HG03432 (cell line): ENCODE data around the gene AGAP1.

Source experiments
- ATAC-seq: cut with Tn5 transposase; IDR thresholded peaks from one replicate; pipeline ENCODE4 v1.9.1; 2021; ENCODE audit warnings: mild to moderate bottlenecking, moderate library complexity; ENCODE audit not compliant: unreplicated experiment

The AGAP1 gene

DNA sequence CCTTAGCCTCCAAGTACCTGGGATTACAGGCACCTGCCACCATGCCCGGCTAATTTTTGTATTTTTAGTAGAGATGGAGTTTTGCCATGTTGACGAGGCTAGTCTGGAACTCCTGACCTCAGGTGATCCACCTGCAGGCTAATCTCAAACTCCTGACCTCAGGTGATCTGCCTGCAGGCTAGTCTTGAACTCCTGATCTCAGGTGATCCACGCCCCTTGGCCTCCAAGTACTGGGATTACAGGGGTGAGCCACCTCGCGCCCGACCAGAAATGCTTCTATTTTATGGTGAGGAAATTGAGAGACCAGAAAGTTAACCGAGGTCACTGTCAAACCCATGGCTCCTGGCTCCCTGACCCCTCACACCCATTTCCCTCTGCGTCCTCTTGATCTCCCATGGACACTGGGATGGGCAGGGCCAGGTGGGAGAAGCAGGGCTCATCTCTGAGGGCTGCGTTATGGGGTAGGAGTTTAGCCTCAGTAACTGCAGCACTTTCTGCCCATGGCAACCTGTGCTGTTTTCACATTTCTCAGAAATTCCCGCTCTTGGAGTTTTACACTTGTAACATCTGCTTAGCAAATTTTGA, 210.0 kb downstream of the AGAP1 start:
- no peak for ATAC-seq

DNA sequence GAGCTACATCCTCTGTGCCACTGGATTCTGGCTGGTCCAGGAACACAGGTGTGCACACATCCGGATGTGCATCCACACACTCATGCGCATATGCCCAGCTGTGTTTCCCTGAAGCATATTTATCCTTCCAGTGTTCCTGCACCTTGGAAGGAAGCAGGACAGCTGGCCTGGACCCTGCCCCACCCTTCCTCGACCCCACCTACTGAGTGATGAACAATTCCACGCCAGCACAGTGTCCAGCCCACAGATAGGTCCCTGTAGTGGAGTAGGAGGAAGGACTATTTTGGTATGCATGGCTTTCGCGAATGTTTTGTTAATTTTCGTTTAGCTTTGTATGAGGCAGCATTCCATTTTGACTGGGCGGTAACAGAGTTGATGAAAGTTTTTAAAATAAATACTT, 211.5 kb downstream of the AGAP1 start:
- no peak for ATAC-seq

DNA sequence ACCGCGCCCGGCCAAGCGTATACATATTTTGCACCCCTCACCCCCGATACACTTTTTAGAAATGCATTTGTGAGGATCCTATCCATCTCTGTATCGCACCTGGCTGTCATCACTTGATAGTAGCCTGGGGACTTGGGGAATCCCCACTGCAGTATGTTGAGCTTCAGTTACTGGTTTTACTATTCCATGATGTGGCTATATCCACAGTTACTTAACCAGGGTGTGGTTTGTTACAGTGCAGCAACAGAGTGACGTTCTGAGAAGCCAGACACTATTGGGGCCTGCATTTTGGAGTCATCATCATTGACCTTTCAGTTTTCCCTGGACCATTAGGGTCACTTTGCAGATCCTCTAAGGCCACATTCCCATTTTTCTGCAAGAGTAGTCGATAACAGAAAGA, 212.7 kb downstream of the AGAP1 start:
- ATAC-seq: no peak

DNA sequence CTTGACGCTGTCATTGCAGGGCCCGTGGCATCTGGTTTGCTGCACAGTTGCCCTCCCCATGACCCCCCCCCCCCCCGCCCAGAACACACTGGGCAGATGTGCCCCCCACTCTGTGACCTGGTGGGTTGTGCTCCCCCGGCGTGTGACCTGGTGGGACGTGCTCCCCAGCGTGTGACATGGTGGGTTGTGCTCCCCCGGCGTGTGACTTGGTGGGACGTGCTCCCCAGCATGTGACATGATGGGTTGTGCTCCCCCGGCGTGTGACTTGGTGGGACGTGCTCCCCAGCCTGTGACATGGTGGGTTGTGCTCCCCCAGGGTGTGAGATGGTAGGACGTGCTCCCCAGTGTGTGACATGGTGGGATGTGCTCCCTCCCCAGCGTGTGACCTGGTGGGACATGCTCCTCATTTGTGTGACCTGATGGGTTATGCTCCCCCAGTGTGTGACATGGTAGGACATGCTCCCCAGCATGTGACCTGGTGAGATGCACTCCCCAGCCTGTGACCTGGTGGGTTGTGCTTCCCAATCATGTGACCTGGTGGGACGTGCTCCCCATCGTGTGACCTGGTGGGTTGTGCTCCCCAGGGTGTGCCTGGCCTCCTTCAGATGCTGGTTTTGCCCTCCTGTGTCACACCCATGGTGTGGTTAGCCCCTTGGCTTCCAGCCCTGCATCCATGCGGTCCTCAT, 213.7 kb downstream of the AGAP1 start:
- no peak for ATAC-seq

DNA sequence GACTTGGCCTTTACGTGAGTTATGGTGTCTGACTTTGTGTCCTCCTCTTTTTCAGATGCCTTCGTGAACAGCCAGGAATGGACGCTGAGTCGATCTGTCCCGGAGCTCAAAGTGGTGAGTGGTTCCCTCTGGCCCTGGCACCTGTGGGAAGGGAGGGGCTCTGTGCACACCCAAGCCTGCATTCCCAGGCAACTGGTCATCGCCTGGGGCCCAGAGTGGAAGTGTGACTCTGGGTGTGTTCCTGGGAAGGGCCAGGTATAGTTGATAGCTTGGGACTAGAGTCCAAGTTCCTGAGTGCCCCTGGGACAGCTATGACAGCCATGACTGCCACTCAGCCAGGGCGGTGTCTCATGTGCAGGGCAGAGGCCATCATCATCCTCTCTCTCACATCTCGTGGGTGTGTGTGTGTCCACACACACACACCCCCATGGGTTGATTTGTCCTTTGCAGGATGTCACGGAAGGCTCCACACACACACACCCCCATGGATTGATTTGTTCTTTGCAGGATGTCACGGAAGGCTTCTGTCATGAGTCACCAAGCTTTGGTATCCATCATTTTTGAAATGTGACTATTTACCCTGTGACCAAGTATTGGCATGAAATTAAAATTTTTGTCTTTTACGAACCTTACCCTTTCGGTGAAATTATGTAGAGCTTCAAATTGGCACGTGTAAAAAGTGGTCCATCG, 215.4 kb downstream of the AGAP1 start:
- ATAC-seq: no peak

DNA sequence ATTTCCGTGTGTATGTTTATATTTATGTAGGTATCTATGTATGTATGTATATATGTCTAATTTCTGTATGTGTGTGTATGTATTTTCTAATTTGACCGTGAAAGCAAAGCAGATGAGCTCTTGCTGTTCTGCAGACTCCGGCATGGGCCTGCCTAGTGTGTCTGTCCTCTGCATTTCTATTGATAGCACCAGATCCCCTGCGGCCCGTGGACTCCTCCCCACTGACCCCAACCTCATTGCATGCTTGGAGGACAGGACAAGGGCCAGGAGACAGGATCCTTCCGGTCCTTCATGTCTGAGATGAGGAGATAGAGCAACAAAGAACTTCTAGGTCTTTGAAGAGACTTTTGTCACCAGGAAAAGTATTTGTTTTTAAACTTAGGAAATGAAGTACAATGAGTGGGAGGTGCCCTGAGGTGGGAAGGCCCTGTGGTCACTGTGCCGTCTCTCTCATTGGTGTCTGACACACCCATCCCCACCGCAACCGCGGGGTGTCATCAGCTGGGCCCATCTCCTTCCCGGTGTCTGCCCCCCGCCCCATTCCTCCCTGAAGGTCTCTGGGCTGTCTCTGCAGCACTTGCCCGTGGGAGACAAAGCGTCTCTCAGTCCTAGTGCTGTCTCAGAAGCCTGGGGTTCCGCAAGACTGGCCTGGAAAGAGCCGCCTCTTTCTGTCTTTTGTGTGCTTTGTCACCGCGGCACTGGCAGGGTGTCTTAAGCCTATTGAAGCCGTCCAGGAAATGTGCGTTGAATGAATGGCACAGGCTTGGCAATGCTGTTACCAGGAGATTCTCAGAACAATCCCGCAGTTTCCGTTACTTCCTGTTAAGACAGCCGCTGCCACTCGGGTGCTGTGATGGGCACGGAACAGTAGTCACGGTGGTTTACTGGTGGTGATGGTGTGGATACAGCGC, 216.4 kb downstream of the AGAP1 start:
- ATAC-seq: no peak

DNA sequence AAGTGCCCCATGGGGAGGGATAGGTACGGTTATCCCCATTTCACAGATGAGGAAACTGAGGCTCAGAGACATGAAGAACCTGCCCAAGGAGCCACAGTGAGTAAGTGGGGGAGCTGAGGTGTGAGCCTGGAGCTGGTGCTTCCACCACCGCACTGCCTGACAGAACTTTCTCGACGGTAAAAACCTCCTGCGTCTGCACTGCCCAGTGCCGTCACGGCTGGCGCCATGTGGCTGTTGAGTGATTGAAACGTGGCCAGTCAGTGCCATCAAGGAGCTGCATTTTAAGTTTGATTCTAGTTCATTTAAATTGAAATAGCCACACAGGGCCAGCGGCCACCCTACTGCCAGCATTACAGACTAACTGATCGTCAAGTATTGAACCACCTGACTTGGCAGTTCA, 217.1 kb downstream of the AGAP1 start:
- ATAC-seq: no peak

DNA sequence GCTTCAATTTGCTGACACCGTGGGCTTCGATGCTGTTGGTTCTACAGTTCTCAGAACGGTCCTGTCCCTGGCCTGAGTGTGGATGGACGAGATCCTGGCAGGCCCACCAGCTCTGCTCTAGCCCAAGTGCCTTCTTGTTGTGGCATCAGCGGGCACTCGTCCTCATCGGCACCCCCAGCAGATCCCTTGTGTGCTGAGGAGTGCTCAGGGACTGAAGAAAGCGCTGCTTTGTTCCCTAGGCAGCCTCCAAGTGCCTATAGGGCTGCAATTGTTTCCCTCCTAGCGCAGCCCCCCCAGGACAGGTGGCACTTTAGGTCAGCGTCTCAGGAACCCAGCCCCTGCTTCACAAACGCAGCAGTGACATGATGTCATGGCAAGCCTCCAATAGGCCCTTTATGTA, 217.7 kb downstream of the AGAP1 start:
- no peak for ATAC-seq

DNA sequence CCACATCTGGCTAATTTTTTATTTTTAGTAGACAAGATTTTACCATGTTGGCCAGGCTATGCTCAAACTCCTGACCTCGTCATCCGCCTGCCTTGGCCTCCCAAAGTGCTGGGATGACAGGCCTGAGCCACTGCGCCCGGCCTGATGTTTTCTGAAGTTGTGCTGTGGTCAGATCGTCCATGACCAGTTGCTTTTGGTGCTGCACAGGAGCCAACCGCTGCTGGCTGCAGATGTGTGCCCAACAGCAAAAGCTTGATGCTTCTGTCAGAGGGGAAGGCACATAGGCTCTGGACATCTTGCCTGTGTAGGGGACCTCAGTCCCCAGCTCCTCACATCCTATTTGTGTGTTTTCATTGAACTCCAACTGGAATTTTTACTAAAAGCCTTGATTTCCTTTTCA, 218.3 kb downstream of the AGAP1 start:
- ATAC-seq: no peak

DNA sequence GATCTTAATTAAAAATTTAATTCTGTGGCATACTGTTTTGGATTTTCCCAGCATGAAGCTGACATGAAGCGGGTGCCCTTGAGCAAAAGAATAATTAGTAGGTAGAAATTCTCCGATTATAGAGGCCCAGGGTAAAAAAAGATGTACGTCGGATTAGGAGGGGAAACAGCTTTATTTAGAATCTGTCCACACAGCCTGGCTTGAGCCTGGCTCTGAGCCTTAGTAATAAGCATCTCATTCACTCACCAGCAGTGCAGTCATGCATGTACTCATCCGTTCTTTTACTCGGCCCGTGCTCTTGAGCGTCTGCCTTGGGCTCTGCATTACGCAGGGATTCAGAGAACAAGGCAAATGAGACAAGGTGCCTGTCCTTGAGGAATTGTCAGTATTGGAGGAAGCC, 219.3 kb downstream of the AGAP1 start:
- no peak for ATAC-seq

DNA sequence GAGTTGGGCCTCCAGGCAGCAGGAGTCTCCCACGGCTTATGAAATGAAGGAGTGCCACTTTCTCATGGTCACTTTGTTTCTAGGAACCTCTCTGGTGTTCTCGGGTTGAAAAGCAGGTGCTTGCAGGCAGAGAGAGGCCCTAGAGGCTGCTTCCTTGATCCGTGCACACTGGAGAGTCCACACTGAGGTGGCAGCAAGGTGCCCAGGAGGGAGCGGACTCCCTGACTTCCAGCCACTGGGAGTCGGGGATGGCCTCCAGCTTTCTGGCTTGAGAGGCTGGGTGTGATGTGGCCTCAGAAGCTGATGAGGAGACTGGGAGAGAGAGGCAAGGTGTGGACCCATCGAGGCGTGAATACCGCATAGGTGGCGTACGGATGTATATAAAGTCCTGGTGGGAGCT, 221.8 kb downstream of the AGAP1 start:
- no peak for ATAC-seq

DNA sequence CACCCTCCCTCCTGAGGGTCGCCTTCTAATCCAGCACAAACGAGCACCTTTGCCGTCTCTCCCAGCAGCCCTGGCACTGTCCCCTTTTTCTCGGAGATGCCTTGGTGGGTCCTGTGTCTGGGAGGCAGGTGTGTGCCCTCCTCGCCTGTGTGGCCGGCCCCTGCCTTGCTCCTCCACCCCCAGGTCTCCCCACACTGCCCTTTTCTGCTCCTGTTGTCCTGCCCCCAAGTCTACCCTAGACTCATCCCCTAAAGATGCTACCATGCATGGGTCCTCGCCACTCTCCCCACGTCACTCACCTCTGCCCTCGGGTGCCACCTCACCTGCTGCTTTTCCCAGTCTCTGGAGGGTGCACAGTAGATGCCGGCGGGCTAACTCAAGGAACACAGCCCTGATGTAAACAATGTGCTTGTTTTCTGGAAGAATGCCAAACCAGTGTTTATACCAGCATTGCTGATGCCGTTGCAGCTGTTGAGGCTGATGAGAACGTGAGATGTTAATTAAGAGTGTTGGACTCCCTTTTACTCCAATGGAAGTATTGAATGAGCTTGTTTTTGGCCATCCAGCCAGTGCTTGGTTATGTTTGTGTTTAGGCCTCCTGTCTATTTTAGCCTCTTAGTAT, 223.1 kb downstream of the AGAP1 start:
- ATAC-seq: no peak

DNA sequence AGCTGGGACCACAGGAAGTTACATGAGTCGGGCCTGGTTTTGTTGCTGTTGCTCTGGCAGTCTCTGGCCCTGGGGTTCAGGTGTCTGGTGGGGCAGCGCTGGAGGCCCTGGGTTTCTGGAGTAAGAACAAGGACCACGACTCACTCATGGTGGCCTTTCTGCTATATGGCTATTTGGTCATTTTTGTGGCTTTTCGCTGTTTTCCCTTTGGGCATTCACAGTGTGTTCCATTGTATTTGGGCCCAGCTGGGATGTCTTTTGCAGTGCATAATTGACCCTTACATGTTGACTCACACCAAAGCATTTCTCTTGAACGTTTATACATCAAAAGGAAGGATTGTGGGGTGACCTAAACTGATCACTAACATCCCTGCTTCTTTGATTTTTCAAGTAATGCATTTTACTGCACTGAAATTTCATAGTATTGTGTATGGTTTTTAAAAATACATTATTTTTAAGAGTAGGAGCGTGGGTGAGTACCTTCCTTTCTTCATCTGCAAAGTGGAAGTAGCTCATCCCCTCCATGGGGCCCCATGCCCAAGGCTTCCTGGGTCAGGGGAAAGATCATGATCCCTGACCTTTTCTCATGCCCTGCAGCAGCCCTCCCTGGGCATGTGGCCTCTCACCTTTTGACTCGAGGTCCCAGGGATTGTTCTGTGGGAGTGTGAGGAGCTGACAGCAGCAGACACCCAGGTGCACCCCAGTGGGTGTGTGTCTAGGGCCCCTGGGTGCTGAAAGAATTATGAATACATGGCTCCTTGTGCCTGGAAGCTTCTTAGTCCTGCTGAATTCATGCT, 225.5 kb downstream of the AGAP1 start:
- no peak for ATAC-seq

DNA sequence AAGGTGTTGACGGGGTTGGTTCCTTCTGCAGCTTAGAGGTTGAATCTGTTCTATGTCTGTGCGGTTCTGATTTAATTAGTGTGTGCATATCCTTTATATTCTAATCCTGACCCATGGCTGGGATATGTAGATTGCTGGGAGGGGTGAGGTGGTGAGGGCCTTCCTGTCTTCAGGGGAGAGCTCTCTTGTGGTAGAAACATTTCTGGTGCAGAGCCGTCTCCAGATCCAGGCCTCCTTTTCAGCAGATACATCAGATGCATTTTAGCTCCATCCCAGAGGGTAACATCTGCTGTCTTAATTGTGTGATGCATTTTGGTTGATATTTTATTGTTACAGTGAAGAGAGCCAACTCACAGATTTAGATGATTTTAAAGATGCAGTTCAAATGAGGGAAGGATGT, 227.8 kb downstream of the AGAP1 start:
- no peak for ATAC-seq

DNA sequence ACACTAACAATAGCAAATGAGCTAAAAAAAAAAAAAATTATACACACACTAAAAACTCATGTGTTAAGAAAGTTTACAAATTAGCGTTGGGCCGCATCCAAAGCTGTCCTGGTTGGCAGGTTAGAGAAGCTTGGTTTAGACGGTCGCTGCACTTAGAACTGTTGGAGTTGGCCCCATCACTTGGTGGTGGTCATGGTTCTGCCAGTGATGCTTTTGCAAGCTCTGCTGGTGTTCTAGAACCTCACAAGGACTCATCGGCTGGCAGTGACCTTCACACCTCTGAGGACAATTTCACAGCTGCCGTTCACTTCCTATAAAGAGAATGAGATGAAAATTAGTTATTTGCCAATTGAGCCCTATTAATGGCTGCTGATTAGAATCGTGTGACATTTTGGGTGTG, 229.0 kb downstream of the AGAP1 start:
- ATAC-seq: no peak

DNA sequence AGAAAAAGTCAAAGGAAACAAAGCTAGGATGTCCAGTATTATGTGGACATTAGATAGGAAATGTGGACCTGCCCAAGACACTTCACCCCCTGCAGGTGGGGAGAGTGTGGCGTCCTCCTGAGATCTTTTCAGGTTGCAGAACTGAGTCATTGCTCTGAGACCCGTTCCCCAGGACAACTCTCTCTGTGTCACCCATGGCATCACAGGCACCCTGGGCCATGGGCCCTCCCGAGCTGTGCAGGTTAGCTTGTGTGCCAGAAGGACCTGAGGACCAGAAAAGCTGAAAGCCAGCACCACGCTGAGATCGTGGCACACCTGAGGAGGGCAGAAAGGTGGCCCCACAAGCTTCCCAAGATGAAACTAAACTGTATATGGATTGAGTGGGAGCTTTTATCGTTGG, 229.5 kb downstream of the AGAP1 start:
- ATAC-seq: no peak

DNA sequence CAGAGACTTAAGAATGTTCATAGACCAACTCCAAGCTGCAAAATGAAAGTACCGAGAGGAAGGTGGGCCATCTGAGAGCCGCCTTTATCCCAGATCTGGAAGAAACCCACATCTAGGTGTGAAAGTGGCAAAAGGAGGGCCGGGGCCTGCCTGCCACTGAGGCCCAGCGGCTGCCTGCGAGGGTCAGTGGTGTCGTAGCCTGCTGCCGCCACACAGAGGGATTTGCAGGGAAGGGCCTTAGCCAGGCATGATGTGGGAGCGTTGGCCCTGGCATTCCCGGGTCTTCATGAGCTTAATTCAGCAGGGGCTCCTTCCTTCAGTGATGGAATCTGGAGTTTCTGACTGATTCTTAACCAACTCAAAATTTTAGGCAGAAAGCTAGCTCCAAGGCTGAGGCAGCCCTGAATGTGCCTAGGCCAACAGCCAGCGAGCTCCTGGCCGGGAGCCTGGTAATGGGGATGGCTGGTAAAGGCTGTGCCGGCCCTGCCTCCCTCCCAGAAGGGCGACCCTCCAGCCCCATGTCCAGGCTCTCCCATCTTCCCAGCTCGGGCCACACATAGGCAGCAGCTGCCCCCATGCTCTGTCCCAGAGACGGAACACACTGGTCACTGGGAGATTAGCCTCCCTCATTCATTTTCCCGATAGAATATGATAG, 230.1 kb downstream of the AGAP1 start:
- no peak for ATAC-seq

DNA sequence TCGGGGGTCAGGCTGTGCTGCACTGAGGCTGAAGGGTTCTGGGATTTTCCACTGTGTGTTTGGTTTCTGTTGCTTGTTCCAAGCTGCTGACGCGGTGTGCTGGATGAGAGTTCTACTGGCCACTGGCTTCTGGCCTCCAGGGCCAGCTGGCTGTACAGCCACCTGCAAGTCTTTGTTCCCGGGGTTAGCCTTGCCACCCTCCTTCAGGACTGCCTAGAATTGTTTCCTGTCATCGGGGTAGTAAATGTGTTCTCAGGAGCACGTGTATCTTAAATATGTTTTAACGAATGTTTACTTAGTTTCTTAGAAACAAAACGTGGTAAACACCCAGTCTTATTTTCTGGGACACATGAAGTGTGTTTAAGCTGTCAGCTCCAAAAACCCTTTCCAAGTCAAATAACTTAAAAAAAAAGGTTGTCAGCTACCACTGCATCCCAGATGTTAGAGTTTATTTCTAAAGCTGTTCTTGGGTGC, 231.2 kb downstream of the AGAP1 start:
- ATAC-seq: no peak

DNA sequence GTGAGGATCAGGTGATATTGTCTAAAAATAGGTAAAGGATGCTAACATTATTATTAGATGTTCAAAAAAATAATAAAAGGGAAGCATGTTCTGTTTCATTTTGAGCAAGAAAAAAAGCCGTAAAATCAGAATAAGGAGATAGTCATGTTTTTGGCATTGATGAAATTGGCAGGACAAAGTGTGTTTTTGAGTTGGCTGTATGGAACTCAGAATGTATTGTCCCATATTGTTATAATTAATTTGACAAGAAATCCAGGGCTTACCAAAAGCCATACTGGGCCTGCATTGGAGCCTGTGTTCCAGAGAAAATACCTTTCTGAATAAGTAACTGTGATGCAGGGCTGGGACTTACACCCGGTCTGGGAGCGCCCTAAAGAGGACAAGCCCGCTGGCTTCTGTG, 232.0 kb downstream of the AGAP1 start:
- ATAC-seq: no peak

DNA sequence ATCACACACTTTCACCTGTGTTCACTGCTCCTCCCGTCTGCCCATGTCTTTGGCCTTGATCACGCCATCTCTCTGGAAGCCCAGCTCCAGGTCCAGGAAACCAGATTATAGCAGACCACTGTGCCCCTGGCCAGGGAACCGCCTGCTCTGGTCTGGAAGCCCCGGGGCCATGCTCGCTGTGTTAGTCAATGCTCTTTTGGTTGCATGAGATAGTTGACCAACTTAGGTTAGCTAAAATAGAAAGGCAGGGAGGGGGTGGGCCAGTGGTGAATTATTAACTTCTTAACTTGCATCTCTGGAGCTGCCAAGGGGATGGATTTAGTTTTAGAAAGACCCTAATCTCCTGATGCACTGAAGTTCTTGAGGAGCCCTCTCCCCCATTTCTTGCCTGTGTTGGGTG, 232.7 kb downstream of the AGAP1 start:
- ATAC-seq: no peak
